HepG2 (cell line): ENCODE data around the gene C6orf62. TPM values are rescaled to one million over a fixed set of nuclear protein-coding genes. Genes with fewer than 3 reads are reported as not detected.

Experiments used
- polyA plus RNA-seq, 8 experiments: library from polyadenylated mRNA; depleted of rRNA in 3 of 8; stranded (reverse) in 7 of 8; unstranded in 1 of 8; fragments of >200 nt; fragmentation: Illumina TruSeq in 4 of 8; extraction: Trizol in 4 of 8; gene quantifications; 2 replicates each; pipeline versions ENCODE4 v1.2.1 to v1.2.3, GENCODE V29; 2011 to 2016; ENCODE audit warnings: low read depth in 4 of 8, missing spikeins in 1 of 8, mixed read lengths in 1 of 8; ENCODE audit not compliant: insufficient read depth in 1 of 8
- total RNA-seq, 5 experiments: library from RNA; depleted of rRNA; stranded (reverse); fragments of >200 nt; fragmentation: Illumina TruSeq; extraction: Trizol; gene quantifications; 2 replicates each; pipeline ENCODE4 v1.2.3, GENCODE V29; 2016; ENCODE audit warnings: low read depth in 1 of 5

Gene C6orf62
- total and polyA plus RNA-seq, 2 of the 13 experiments (the other 11 are each of a cell fraction or from before 2014, with no cell fraction given), result 54.8 to 90.4 TPM

Other genes with a start within 250 kb of the C6orf62 start
- 6.4 and 7.6 TPM in 2 replicates for gene GPLD1, start 229.6 kb downstream of the C6orf62 start, total RNA-seq (2016; rRNA removed; fragmentation: Illumina TruSeq; extraction: Trizol)
- 6.0 and 6.2 TPM in 2 replicates for gene GPLD1, start 229.6 kb downstream of the C6orf62 start, polyA plus RNA-seq (2011; rRNA removed)
- gene ALDH5A1, start 224.2 kb downstream of the C6orf62 start, total RNA-seq (2016; rRNA removed; fragmentation: Illumina TruSeq; extraction: Trizol), result 27.6 and 32.5 TPM in 2 replicates
- gene ALDH5A1, start 224.2 kb downstream of the C6orf62 start, polyA plus RNA-seq (2011; rRNA removed), result 12.7 and 12.8 TPM in 2 replicates
- not detected in 2 replicates for gene KIAA0319, start 73.0 kb downstream of the C6orf62 start, total RNA-seq (2016; rRNA removed; fragmentation: Illumina TruSeq; extraction: Trizol)
- gene KIAA0319, start 73.0 kb downstream of the C6orf62 start, polyA plus RNA-seq (2011; rRNA removed), result 0.01 TPM in 1 of 2 replicates, not detected in the other
- gene TDP2, start 52.3 kb downstream of the C6orf62 start, total RNA-seq (2016; rRNA removed; fragmentation: Illumina TruSeq; extraction: Trizol), result 42.6 and 73.1 TPM in 2 replicates
- 28.5 and 30.5 TPM in 2 replicates for gene TDP2, start 52.3 kb downstream of the C6orf62 start, polyA plus RNA-seq (2011; rRNA removed)
- gene ACOT13, start 52.1 kb downstream of the C6orf62 start, total RNA-seq (2016; rRNA removed; fragmentation: Illumina TruSeq; extraction: Trizol), result 31.5 and 50.9 TPM in 2 replicates
- 37.5 and 45.1 TPM in 2 replicates for gene ACOT13, start 52.1 kb downstream of the C6orf62 start, polyA plus RNA-seq (2011; rRNA removed)
- 154 and 228 TPM in 2 replicates for gene GMNN, start 55.8 kb upstream of the C6orf62 start, total RNA-seq (2016; rRNA removed; fragmentation: Illumina TruSeq; extraction: Trizol)
- 41.6 and 61.8 TPM in 2 replicates for gene GMNN, start 55.8 kb upstream of the C6orf62 start, polyA plus RNA-seq (2011; rRNA removed)
- gene ARMH2, start 79.8 kb upstream of the C6orf62 start, total RNA-seq (2016; rRNA removed; fragmentation: Illumina TruSeq; extraction: Trizol), result not detected in 2 replicates
- gene ARMH2, start 79.8 kb upstream of the C6orf62 start, polyA plus RNA-seq (2011; rRNA removed), result not detected in 2 replicates
- gene RIPOR2, start 216.8 kb upstream of the C6orf62 start, total RNA-seq (2016; rRNA removed; fragmentation: Illumina TruSeq; extraction: Trizol), result 0.02 and 0.06 TPM in 2 replicates
- 0.05 and 0.16 TPM in 2 replicates for gene RIPOR2, start 216.8 kb upstream of the C6orf62 start, polyA plus RNA-seq (2011; rRNA removed)